Neuronal stem cell (in vitro differentiated cells): ENCODE results near the gene PPM1E.

Experiments
- DNase-seq: peaks from one replicate; pipeline ENCODE4 v3.0.0-alpha.2; 2013; ENCODE audit warnings: low spot score
- H2AFZ ChIP-seq: one replicate; pipeline ENCODE4 v1.6.1; 2013; ENCODE audit warnings: mild to moderate bottlenecking, low read length, inconsistent platforms
- H2AK5ac ChIP-seq: 2 replicates; pipeline ENCODE4 v1.6.1; 2013; ENCODE audit warnings: low read depth, mild to moderate bottlenecking, inconsistent platforms, low read length, moderate library complexity, mixed read lengths
- H2BK120ac ChIP-seq: 2 replicates; pipeline ENCODE4 v1.6.1; 2013; ENCODE audit warnings: low read depth, mild to moderate bottlenecking, inconsistent platforms, low read length, moderate library complexity, mixed read lengths
- H2BK12ac ChIP-seq: one replicate; pipeline ENCODE4 v1.6.1; 2013; ENCODE audit warnings: low read length, inconsistent platforms
- H2BK15ac ChIP-seq: 2 replicates; pipeline ENCODE4 v1.6.1; 2013; ENCODE audit warnings: mild to moderate bottlenecking, low read length, inconsistent platforms, mixed read lengths
- H2BK5ac ChIP-seq: one replicate; pipeline ENCODE4 v1.6.1; 2013; ENCODE audit warnings: inconsistent platforms, mild to moderate bottlenecking, low read length, moderate library complexity
- H3K14ac ChIP-seq: one replicate; pipeline ENCODE4 v1.6.1; 2013; ENCODE audit warnings: low read length, inconsistent platforms
- H3K18ac ChIP-seq: 2 replicates; pipeline ENCODE4 v1.6.1; 2013; ENCODE audit warnings: low read length, inconsistent platforms
- H3K23ac ChIP-seq: 2 replicates; pipeline ENCODE4 v1.6.1; 2013; ENCODE audit warnings: low read depth, mild to moderate bottlenecking, mixed read lengths, low read length, inconsistent platforms; ENCODE audit not compliant: poor library complexity
- H3K27ac ChIP-seq: replicated peaks from 3 replicates; pipeline ENCODE4 v1.5.1; 2013; ENCODE audit warnings: low read length, inconsistent platforms
- H3K27me3 ChIP-seq, 3 experiments: 2 replicates each; pipeline ENCODE4 v1.6.1; 2013; ENCODE audit warnings: low read length in 3 of 3, mild to moderate bottlenecking in 2 of 3, inconsistent platforms in 1 of 3, low read depth in 1 of 3, mixed read lengths in 1 of 3, moderate library complexity in 1 of 3; ENCODE audit not compliant: control insufficient read depth in 3 of 3, insufficient read depth in 3 of 3
- H3K36me3 ChIP-seq, 2 donors: replicated peaks in 1 of 2; 2 replicates each; pipeline ENCODE4 v1.6.1; 2013; ENCODE audit warnings: low read length in 2 of 2; ENCODE audit not compliant: control insufficient read depth in 2 of 2, insufficient read depth in 2 of 2
- H3K4ac ChIP-seq: 2 replicates; pipeline ENCODE4 v1.6.1; 2013; ENCODE audit warnings: inconsistent platforms, mild to moderate bottlenecking, low read length, moderate library complexity
- H3K4me1 ChIP-seq, 2 donors: 1 replicate in 1 of 2; 2 replicates in 1 of 2; pipeline ENCODE4 v1.6.1; 2013; ENCODE audit warnings: low read length in 2 of 2, low read depth in 1 of 2; ENCODE audit not compliant: control insufficient read depth in 2 of 2, insufficient read depth in 1 of 2
- H3K4me2 ChIP-seq: one replicate; pipeline ENCODE4 v1.6.1; 2013; ENCODE audit warnings: mild to moderate bottlenecking, low read length, inconsistent platforms; ENCODE audit not compliant: insufficient read depth, poor library complexity, severe bottlenecking
- H3K4me3 ChIP-seq, 2 donors: 2 replicates each; pipeline ENCODE4 v1.5.1; 2013; ENCODE audit warnings: low read length in 2 of 2, mild to moderate bottlenecking in 2 of 2, inconsistent platforms in 1 of 2, moderate library complexity in 1 of 2
- H3K79me1 ChIP-seq: one replicate; pipeline ENCODE4 v1.6.1; 2013; ENCODE audit warnings: low read depth, mild to moderate bottlenecking, inconsistent platforms, low read length, moderate library complexity
- H3K9ac ChIP-seq: one replicate; pipeline ENCODE4 v1.6.1; 2013; ENCODE audit warnings: mild to moderate bottlenecking, low read depth, low read length, inconsistent platforms; ENCODE audit not compliant: poor library complexity
- H3K9me3 ChIP-seq, 2 donors: replicated peaks in 1 of 2; 2 replicates each; pipeline versions ENCODE3 to v1.6.1; 2013; ENCODE audit warnings: low read length in 2 of 2, mild to moderate bottlenecking in 2 of 2, inconsistent platforms in 1 of 2, low read depth in 1 of 2, mixed read lengths in 1 of 2, moderate library complexity in 1 of 2; ENCODE audit not compliant: control insufficient read depth in 2 of 2, insufficient read depth in 1 of 2
- H4K8ac ChIP-seq: one replicate; pipeline ENCODE4 v1.6.1; 2013; ENCODE audit warnings: low read depth, mild to moderate bottlenecking, inconsistent platforms, low read length, moderate library complexity
- H4K91ac ChIP-seq: one replicate; pipeline ENCODE4 v1.6.1; 2013; ENCODE audit warnings: low read length, low read depth, mild to moderate bottlenecking, inconsistent platforms; ENCODE audit not compliant: poor library complexity
- WGBS, 2 donors: extraction: QIAGEN DNeasy Blood & Tissue Kit; methylation state at CpG; one replicate each; pipeline ENCODE4 v1.1.7; 2013; ENCODE audit warnings: missing lambda C conversion rate in 2 of 2, mixed read lengths in 1 of 2; ENCODE audit not compliant: insufficient read length in 2 of 2, insufficient replicate concordance in 1 of 2; ENCODE audit errors: extremely low coverage in 2 of 2; 5-methylcytosine and 5-hydroxymethylcytosine counted together

PPM1E gene

DNA sequence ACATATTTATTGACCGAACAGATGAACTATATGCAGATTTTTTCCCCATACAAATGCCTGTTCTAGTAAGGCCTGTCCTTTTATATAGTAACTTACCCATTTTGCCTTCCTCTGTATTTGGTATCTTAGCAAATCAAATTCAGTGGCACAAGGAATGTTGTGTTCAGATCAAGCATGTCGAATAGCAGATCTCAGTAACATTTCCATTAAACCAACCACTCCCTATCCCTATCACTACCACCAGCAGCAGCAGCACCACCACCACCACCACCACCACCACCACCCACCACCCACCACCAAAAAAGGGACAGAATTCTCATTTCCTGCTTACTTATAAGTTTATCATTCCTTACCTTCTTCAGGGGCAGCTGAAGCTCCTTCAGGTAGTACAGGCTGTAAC, 256.3 kb downstream of the PPM1E start:
- Histone ChIP-seq H3K9me3 (no peaks in the 10 kb centered on the region), H3K36me3 (peaks cover 0 to 52% of the 10 kb centered on the region in 2 donors), H2BK15ac (no peak overlapping the region), H3K4ac (no peak overlapping the region), H2BK5ac (no peak overlapping the region), H4K8ac (no peak overlapping the region), H3K14ac (no peak overlapping the region), H2BK12ac (no peak overlapping the region), H3K18ac (no peak overlapping the region), H3K27ac (no peak overlapping the region), H4K91ac (no peak overlapping the region), H3K79me1 (no peaks in the 10 kb centered on the region), H2AFZ (no peak overlapping the region), H3K9ac (no peak overlapping the region), H2AK5ac (no peak overlapping the region), H3K4me3 (no peak overlapping the region), H3K4me1 (peaks cover 0 to 4% of the 10 kb centered on the region in 2 donors), H3K23ac (no peak overlapping the region), H2BK120ac (no peak overlapping the region), H3K27me3 (no peaks in the 10 kb centered on the region), H3K4me2 (no peak overlapping the region)
- WGBS, 2 donors = no CpG with 5 or more reads among the region's 2 CpGs
- DNase-seq = no peak

GRCh38 chr17:59018019-59018418, 262.4 kb downstream of the PPM1E start:
- Histone ChIP-seq H3K4ac (no peak overlapping the region), H4K91ac (no peak overlapping the region), H3K4me1 (no peaks in the 10 kb centered on the region), H2BK12ac (no peak overlapping the region), H3K18ac (no peak overlapping the region), H3K14ac (no peak overlapping the region), H2BK120ac (no peak overlapping the region), H2AK5ac (no peak overlapping the region), H3K9ac (no peak overlapping the region), H2BK5ac (no peak overlapping the region), H3K9me3 (no peaks in the 10 kb centered on the region), H3K4me3 (no peak overlapping the region), H3K4me2 (no peak overlapping the region), H2BK15ac (no peak overlapping the region), H3K23ac (no peak overlapping the region), H3K27ac (no peak overlapping the region), H2AFZ (no peak overlapping the region), H4K8ac (no peak overlapping the region), H3K27me3 (no peaks in the 10 kb centered on the region), H3K79me1 (no peaks in the 10 kb centered on the region), H3K36me3 (peaks cover 0 to 27% of the 10 kb centered on the region in 2 donors)
- no CpG with 5 or more reads among the region's 1 CpG for WGBS, 2 donors
- no peak for DNase-seq

- DNase-seq = no peak
- Histone ChIP-seq H3K27ac (no peak overlapping the region), H3K27me3 (no peaks in the 10 kb centered on the region), H2BK15ac (no peak overlapping the region), H2AFZ (no peak overlapping the region), H3K79me1 (no peaks in the 10 kb centered on the region), H3K23ac (no peak overlapping the region), H4K91ac (no peak overlapping the region), H2BK120ac (no peak overlapping the region), H3K14ac (no peak overlapping the region), H3K9ac (no peak overlapping the region), H4K8ac (no peak overlapping the region), H3K4me2 (no peak overlapping the region), H3K36me3 (peaks cover 8 to 35% of the 10 kb centered on the region in 2 donors), H2BK5ac (no peak overlapping the region), H3K9me3 (no peaks in the 10 kb centered on the region), H2AK5ac (no peak overlapping the region), H3K4ac (no peak overlapping the region), H3K18ac (no peak overlapping the region), H3K4me3 (no peak overlapping the region), H2BK12ac (no peak overlapping the region), H3K4me1 (peaks cover 2 to 4% of the 10 kb centered on the region in 2 donors)
- WGBS, 2 donors = no CpG with 5 or more reads among the region's 2 CpGs
Measured at GRCh38 chr17:59024916-59025315, 269.3 kb downstream of the PPM1E start.

DNA sequence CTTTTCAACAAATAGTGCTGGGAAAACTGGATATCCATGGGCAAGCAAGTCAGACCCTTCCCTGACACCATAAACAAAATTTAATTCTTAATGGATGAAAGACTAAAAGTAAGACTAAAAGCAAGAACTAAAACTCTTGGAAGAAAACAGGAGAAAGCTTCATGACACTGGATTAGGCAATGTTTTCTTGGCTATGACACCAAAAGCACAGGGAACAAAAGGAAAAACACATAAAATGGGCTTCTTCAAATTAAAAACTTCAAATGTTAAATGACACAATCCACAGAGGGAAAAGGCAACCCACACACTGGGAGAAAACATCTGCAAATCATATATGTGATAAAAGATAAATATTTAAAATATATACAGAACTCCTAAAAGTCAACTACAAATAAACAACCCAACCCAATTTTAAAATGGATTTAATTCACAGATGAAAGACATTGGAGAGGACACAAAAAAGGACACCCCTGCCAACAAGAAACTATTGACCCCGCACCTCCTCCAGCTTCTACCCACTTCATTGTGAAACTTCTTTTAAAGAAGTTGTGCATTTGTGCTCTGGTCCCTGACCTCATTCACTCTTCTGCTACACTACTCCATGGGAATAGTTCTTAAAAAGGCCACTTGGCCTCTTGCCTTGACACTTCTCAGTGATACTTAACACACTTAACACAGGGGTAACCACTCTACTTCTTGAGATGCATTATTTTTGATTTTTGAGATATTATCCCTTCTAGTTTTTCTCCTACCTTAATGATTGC, 270.7 kb downstream of the PPM1E start:
- Histone ChIP-seq H2AK5ac (no peak overlapping the region), H3K9ac (no peak overlapping the region), H3K27ac (no peak overlapping the region), H3K18ac (no peak overlapping the region), H3K4me1 (peaks cover 2 to 4% of the 10 kb centered on the region in 2 donors), H4K91ac (no peak overlapping the region), H3K4me2 (no peak overlapping the region), H4K8ac (no peak overlapping the region), H3K14ac (no peak overlapping the region), H2BK12ac (no peak overlapping the region), H3K9me3 (no peaks in the 10 kb centered on the region), H3K27me3 (no peaks in the 10 kb centered on the region), H3K23ac (no peak overlapping the region), H2AFZ (no peak overlapping the region), H2BK15ac (no peak overlapping the region), H3K4me3 (no peak overlapping the region), H2BK5ac (no peak overlapping the region), H2BK120ac (no peak overlapping the region), H3K36me3 (peaks cover 8 to 41% of the 10 kb centered on the region in 2 donors), H3K79me1 (no peaks in the 10 kb centered on the region), H3K4ac (no peak overlapping the region)
- no CpG with 5 or more reads among the region's 1 CpG for WGBS, 2 donors
- no peak for DNase-seq
